Trophoblast cell (in vitro differentiated cells and primary cell): Measurements from ENCODE around the gene CAB39.

ENCODE experiments used
- DNase-seq, 2 donors: peaks; one replicate each; pipeline ENCODE4 v3.0.0-alpha.2; 2016
- H2AFZ ChIP-seq: 2 replicates; pipeline ENCODE4 v1.6.1; 2013; ENCODE audit warnings: low read length, moderate library complexity, mild to moderate bottlenecking; ENCODE audit not compliant: insufficient read depth, poor library complexity
- H2AK5ac ChIP-seq: 2 replicates; pipeline ENCODE4 v1.6.1; 2013; ENCODE audit warnings: mild to moderate bottlenecking, low read length
- H2BK120ac ChIP-seq: 2 replicates; pipeline ENCODE4 v1.6.1; 2013; ENCODE audit warnings: low read length, mild to moderate bottlenecking, moderate library complexity; ENCODE audit not compliant: insufficient read depth, poor library complexity
- H2BK12ac ChIP-seq: 2 replicates; pipeline ENCODE4 v1.6.1; 2013; ENCODE audit warnings: mild to moderate bottlenecking, low read length, moderate library complexity
- H2BK5ac ChIP-seq: 2 replicates; pipeline ENCODE4 v1.6.1; 2013; ENCODE audit warnings: low read length, low read depth, moderate library complexity, mild to moderate bottlenecking; ENCODE audit not compliant: poor library complexity
- H3K14ac ChIP-seq: 2 replicates; pipeline ENCODE4 v1.6.1; 2013; ENCODE audit warnings: mild to moderate bottlenecking, low read length
- H3K18ac ChIP-seq: 2 replicates; pipeline ENCODE4 v1.6.1; 2013; ENCODE audit warnings: mild to moderate bottlenecking, low read length
- H3K23ac ChIP-seq: 2 replicates; pipeline ENCODE4 v1.6.1; 2013; ENCODE audit warnings: low read length
- H3K27ac ChIP-seq: 2 replicates; pipeline ENCODE4 v1.5.1; 2013; ENCODE audit warnings: low read depth, mild to moderate bottlenecking, inconsistent platforms, low read length, moderate library complexity
- H3K27me3 ChIP-seq: 2 replicates; pipeline ENCODE4 v1.6.1; 2013; ENCODE audit warnings: inconsistent platforms, mild to moderate bottlenecking, low read length, moderate library complexity; ENCODE audit not compliant: insufficient read depth
- H3K36me3 ChIP-seq, 2 experiments: 1 replicate in 1 of 2; 2 replicates in 1 of 2; pipeline ENCODE4 v1.6.1; 2013; ENCODE audit warnings: low read length in 2 of 2, mild to moderate bottlenecking in 2 of 2, moderate library complexity in 1 of 2; ENCODE audit not compliant: insufficient read depth in 2 of 2, control insufficient read depth in 1 of 2
- H3K4ac ChIP-seq: 2 replicates; pipeline ENCODE4 v1.6.1; 2013; ENCODE audit warnings: low read depth, mild to moderate bottlenecking, low read length, moderate library complexity
- H3K4me1 ChIP-seq, 2 experiments: 1 replicate in 1 of 2; 2 replicates in 1 of 2; pipeline ENCODE4 v1.6.1; 2013; ENCODE audit warnings: low read length in 2 of 2, mild to moderate bottlenecking in 2 of 2, moderate library complexity in 1 of 2; ENCODE audit not compliant: insufficient read depth in 2 of 2, control insufficient read depth in 1 of 2
- H3K4me2 ChIP-seq: 2 replicates; pipeline ENCODE4 v1.6.1; 2013; ENCODE audit warnings: inconsistent platforms, mild to moderate bottlenecking, low read length, moderate library complexity
- H3K4me3 ChIP-seq: 2 replicates; pipeline ENCODE4 v1.5.1; 2013; ENCODE audit warnings: mild to moderate bottlenecking, low read depth, low read length, inconsistent platforms
- H3K79me1 ChIP-seq: one replicate; pipeline ENCODE4 v1.6.1; 2013; ENCODE audit warnings: low read length
- H3K79me2 ChIP-seq: 2 replicates; pipeline ENCODE4 v1.6.1; 2013; ENCODE audit warnings: low read length, mild to moderate bottlenecking; ENCODE audit not compliant: control insufficient read depth, insufficient read depth, poor library complexity
- H3K9ac ChIP-seq: 2 replicates; pipeline ENCODE4 v1.6.1; 2013; ENCODE audit warnings: mild to moderate bottlenecking, low read length
- H3K9me3 ChIP-seq: 2 replicates; pipeline ENCODE4 v1.6.1; 2013; ENCODE audit warnings: low read depth, mild to moderate bottlenecking, control low read depth, inconsistent platforms, low read length; ENCODE audit not compliant: insufficient read depth
- H4K12ac ChIP-seq: 2 replicates; pipeline ENCODE4 v1.6.1; 2013; ENCODE audit warnings: low read depth, mild to moderate bottlenecking, low read length, moderate library complexity
- H4K8ac ChIP-seq: 2 replicates; pipeline ENCODE4 v1.6.1; 2013; ENCODE audit warnings: low read depth, mild to moderate bottlenecking, low read length, moderate library complexity
- H4K91ac ChIP-seq: one replicate; pipeline ENCODE4 v1.6.1; 2013; ENCODE audit warnings: low read depth, mild to moderate bottlenecking, low read length, moderate library complexity
- WGBS: extraction: QIAGEN DNeasy Blood & Tissue Kit; methylation state at CpG from one replicate; pipeline ENCODE4 v1.1.7; 2013; ENCODE audit warnings: missing lambda C conversion rate; ENCODE audit not compliant: insufficient read length, insufficient coverage; ENCODE audit errors: extremely low coverage; 5-methylcytosine and 5-hydroxymethylcytosine counted together

CAB39 gene

GRCh38 chr2:230674966-230675672 is 37.5 kb upstream of the CAB39 start:
- Histone ChIP-seq H3K18ac (no peak overlapping the region), H4K91ac (no peak overlapping the region), H2BK120ac (no peak overlapping the region), H2BK5ac (no peak overlapping the region), H3K23ac (no peak overlapping the region), H2BK12ac (no peak overlapping the region), H3K4me1 (peaks cover 5 to 8% of the 10 kb centered on the region in 2 experiments), H2AK5ac (no peak overlapping the region), H3K14ac (no peak overlapping the region), H3K79me2 (no peaks in the 10 kb centered on the region), H3K4me3 (no peak overlapping the region), H3K9me3 (no peaks in the 10 kb centered on the region), H3K27ac (no peak overlapping the region), H3K36me3 (no peaks in the 10 kb centered on the region), H3K4me2 (no peak overlapping the region), H3K9ac (no peak overlapping the region), H3K4ac (no peak overlapping the region), H3K79me1 (no peaks in the 10 kb centered on the region), H3K27me3 (no peaks in the 10 kb centered on the region), H2AFZ (no peak overlapping the region), H4K8ac (no peak overlapping the region), H4K12ac (no peak overlapping the region)
- WGBS = no CpG with 5 or more reads among the region's 5 CpGs
- DNase-seq = no peak

DNA sequence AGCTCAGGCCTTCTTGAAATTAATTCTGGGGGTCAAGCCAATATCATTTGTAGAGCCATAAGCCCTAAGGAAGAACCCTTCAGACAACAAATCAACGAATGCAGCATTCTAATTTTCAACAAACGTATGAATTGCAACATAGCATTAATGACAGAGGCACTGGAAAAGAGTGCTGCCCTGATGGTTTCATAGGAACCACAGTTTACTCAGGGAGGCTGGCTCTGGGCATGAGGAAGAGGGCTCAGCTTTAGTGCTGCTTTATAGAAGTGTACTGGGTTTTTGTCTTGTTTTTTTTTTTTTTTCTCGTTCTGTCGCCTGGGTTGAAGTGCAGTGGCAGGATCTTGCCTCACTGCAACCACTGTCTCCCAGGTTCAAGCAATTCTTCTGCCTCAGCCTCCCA is 36.1 kb upstream of the CAB39 start:
- H2BK120ac ChIP-seq = no peak overlapping the region
- no peak overlapping the region for H3K4ac ChIP-seq
- no peak overlapping the region for H2BK12ac ChIP-seq
- H3K9me3 ChIP-seq = no peaks in the 10 kb centered on the region
- no peaks in the 10 kb centered on the region for H3K27me3 ChIP-seq
- no peaks in the 10 kb centered on the region for H3K79me2 ChIP-seq
- H4K8ac ChIP-seq = no peak overlapping the region
- H3K79me1 ChIP-seq = no peaks in the 10 kb centered on the region
- H3K18ac ChIP-seq = no peak overlapping the region
- no peak overlapping the region for H3K14ac ChIP-seq
- H2AFZ ChIP-seq = no peak overlapping the region
- no peak overlapping the region for H3K4me3 ChIP-seq
- no peak overlapping the region for H4K91ac ChIP-seq
- H3K4me2 ChIP-seq = no peak overlapping the region
- WGBS = no CpG with 5 or more reads among the region's 4 CpGs
- no peaks in the 10 kb centered on the region for H3K36me3 ChIP-seq
- H3K27ac ChIP-seq = no peak overlapping the region
- no peak overlapping the region for H4K12ac ChIP-seq
- H2AK5ac ChIP-seq = no peak overlapping the region
- no peak overlapping the region for H3K23ac ChIP-seq
- no peak overlapping the region for H2BK5ac ChIP-seq
- no peak overlapping the region for H3K9ac ChIP-seq
- no peak for DNase-seq
- H3K4me1 ChIP-seq = peaks cover 5 to 8% of the 10 kb centered on the region in 2 experiments

- no peak overlapping the region for H3K4me3 ChIP-seq
- peak; percentile 77 to 87 for DNase-seq
- H3K18ac ChIP-seq = no peak overlapping the region
- H3K4me1 ChIP-seq = peaks cover 5 to 8% of the 10 kb centered on the region in 2 experiments
- H3K79me1 ChIP-seq = no peaks in the 10 kb centered on the region
- no peak overlapping the region for H2BK5ac ChIP-seq
- no peak overlapping the region for H3K23ac ChIP-seq
- no peak overlapping the region for H2BK12ac ChIP-seq
- H3K36me3 ChIP-seq = no peaks in the 10 kb centered on the region
- H3K9ac ChIP-seq = no peak overlapping the region
- no peak overlapping the region for H2AK5ac ChIP-seq
- no peaks in the 10 kb centered on the region for H3K9me3 ChIP-seq
- H2AFZ ChIP-seq = no peak overlapping the region
- H3K27me3 ChIP-seq = no peaks in the 10 kb centered on the region
- no peaks in the 10 kb centered on the region for H3K79me2 ChIP-seq
- no peak overlapping the region for H3K14ac ChIP-seq
- H2BK120ac ChIP-seq = no peak overlapping the region
- no peak overlapping the region for H4K12ac ChIP-seq
- H3K4me2 ChIP-seq = no peak overlapping the region
- no peak overlapping the region for H3K27ac ChIP-seq
- H4K91ac ChIP-seq = no peak overlapping the region
- H4K8ac ChIP-seq = no peak overlapping the region
- H3K4ac ChIP-seq = no peak overlapping the region
- WGBS = no CpG with 5 or more reads among the region's 5 CpGs
Observed at GRCh38 chr2:230677201-230677946, 35.3 kb upstream of the CAB39 start.

GRCh38 chr2:230678018-230678417 is 34.6 kb upstream of the CAB39 start:
- H2BK120ac ChIP-seq = no peak overlapping the region
- no peak overlapping the region for H3K27ac ChIP-seq
- no peak overlapping the region for H3K4ac ChIP-seq
- H3K79me1 ChIP-seq = no peaks in the 10 kb centered on the region
- no peak overlapping the region for H2BK12ac ChIP-seq
- no peaks in the 10 kb centered on the region for H3K27me3 ChIP-seq
- DNase-seq = no peak
- H3K14ac ChIP-seq = no peak overlapping the region
- no peak overlapping the region for H3K18ac ChIP-seq
- no peak overlapping the region for H3K9ac ChIP-seq
- H3K9me3 ChIP-seq = no peaks in the 10 kb centered on the region
- H2AK5ac ChIP-seq = no peak overlapping the region
- no peak overlapping the region for H3K23ac ChIP-seq
- no peaks in the 10 kb centered on the region for H3K79me2 ChIP-seq
- no peaks in the 10 kb centered on the region for H3K36me3 ChIP-seq
- no peak overlapping the region for H4K8ac ChIP-seq
- H3K4me3 ChIP-seq = no peak overlapping the region
- H2AFZ ChIP-seq = no peak overlapping the region
- no peak overlapping the region for H4K91ac ChIP-seq
- no peak overlapping the region for H2BK5ac ChIP-seq
- WGBS = no CpG with 5 or more reads among the region's 1 CpG
- peaks cover 5 to 8% of the 10 kb centered on the region in 2 experiments for H3K4me1 ChIP-seq
- no peak overlapping the region for H3K4me2 ChIP-seq
- no peak overlapping the region for H4K12ac ChIP-seq
